Prostate gland (tissue), 2 donors: Measurements from ENCODE around the gene SYTL1. TPM values are rescaled to one million over a fixed set of nuclear protein-coding genes. Genes with fewer than 3 reads are reported as not detected.
A peak's percentile ranks its signal among the peaks of the same experiment; 100 is the strongest.

Experiments used
- DNase-seq: peaks from one replicate; pipeline ENCODE4 v3.0.0-alpha.2; 2019; ENCODE audit warnings: low spot score
- H3K27ac ChIP-seq, 2 donors: fragments of 200-600 bp; sonication (generic); 2 replicates each; pipeline ENCODE4 v1.5.1; 2017 to 2019
- H3K27me3 ChIP-seq: fragments of 200-600 bp; sonication (generic); replicated peaks from 2 replicates; pipeline ENCODE4 v1.5.1; 2019; ENCODE audit not compliant: insufficient read depth
- H3K36me3 ChIP-seq, 2 donors: fragments of 200-600 bp; sonication (generic); 1 replicate in 1 of 2; 2 replicates in 1 of 2; pipeline versions ENCODE4 v1.5.1 to v1.8.1; 2017 to 2019
- H3K4me1 ChIP-seq: fragments of 200-600 bp; sonication (generic); replicated peaks from 2 replicates; pipeline ENCODE4 v1.5.1; 2019
- H3K4me3 ChIP-seq, 2 donors: fragments of 200-600 bp; sonication (generic); 2 replicates each; pipeline ENCODE4 v1.5.1; 2017 to 2019
- H3K9me3 ChIP-seq: fragments of 200-600 bp; sonication (generic); 2 replicates; pipeline ENCODE4 v1.5.1; 2017
- POLR2A ChIP-seq: fragments of 450-650 bp; IDR thresholded peaks from one replicate; pipeline ENCODE4 v1.6.1; 2016; ENCODE audit warnings: antibody characterized with exemption, mild to moderate bottlenecking
- POLR2AphosphoS5 ChIP-seq: sonication (generic); formaldehyde crosslinking; IDR thresholded peaks from one replicate; pipeline ENCODE4 v1.6.1; 2017; ENCODE audit warnings: antibody characterized with exemption
- WGBS: methylation state at CpG from one replicate; pipeline ENCODE4 v1.1.5; 2018; 5-methylcytosine and 5-hydroxymethylcytosine counted together
- intact Hi-C: fragments of 100-400 bp; cut with DNase I; formaldehyde crosslinking; loops from one replicate; pipeline ENCODE4 v1.14.2; 2022
- total RNA-seq, 2 donors: library from RNA; depleted of rRNA; stranded (reverse); fragments of >200 nt; gene quantifications; one replicate each; pipeline ENCODE4 v1.1.0, GENCODE V29; 2016
- TF ChIP-seq, protein P1 (sequence below), 4 experiments: fragments of 200-600 bp in 2 of 4; fragments of 450-650 bp in 2 of 4; sonication (generic) in 2 of 4; IDR thresholded peaks; 1 replicate in 3 of 4; 2 replicates in 1 of 4; pipeline ENCODE4 v1.5.1; 2016 to 2019; ENCODE audit warnings: antibody characterized with exemption in 4 of 4, mild to moderate bottlenecking in 2 of 4, moderate library complexity in 2 of 4

The SYTL1 gene
- total RNA-seq, 2 donors from 2014 or later, result 94.7 to 217 TPM

DNA sequence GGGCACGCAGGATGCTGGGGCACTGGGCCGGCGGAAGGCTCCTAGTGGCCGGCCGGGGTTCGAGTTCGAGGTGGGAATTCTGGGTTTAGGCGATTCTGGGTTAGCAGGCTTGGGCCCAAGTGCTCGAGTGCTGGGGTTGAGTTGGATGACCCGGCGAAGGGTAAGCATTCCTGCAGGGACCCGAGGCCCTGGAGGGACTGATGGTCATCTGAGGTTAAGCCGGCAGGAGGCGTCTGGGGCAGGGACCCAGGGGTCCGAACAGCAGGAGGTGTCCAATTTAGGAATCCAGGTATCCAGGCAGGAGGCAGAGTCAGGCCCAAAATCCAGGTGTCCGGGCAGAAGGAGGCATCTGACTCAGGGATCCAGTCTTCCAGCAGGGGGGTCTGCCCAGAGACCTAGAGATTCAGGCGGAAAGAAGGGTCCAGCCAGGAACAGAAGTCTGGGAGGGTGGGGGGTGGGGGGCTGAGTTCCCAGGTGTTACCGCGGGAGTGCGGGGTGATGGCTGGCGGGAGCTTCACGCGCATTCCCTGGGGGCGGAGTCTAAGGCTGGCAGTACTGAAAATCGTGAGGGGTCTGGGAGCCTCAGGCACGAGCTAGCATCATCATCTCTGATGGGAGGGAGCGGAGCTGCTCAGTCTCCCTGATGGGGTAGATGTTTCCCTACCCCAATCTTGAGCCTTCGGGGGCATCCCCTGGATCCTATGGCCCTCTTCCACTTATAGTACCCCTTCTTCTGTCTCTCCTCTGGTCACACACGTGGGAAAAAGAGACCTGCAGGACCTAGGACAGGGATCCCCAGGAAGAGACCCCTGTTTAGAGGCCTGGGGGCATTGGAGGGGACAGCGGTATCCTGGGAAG, 51.2 kb downstream of the SYTL1 start:
- H3K4me1 ChIP-seq, result peaks cover 14% of the 10 kb centered on the region
- H3K4me3 ChIP-seq, result peak overlapping the region; percentile 21 to 40
- TF ChIP-seq POLR2A (no peak), POLR2AphosphoS5 (no peak)
- TF ChIP-seq, protein P1, sequence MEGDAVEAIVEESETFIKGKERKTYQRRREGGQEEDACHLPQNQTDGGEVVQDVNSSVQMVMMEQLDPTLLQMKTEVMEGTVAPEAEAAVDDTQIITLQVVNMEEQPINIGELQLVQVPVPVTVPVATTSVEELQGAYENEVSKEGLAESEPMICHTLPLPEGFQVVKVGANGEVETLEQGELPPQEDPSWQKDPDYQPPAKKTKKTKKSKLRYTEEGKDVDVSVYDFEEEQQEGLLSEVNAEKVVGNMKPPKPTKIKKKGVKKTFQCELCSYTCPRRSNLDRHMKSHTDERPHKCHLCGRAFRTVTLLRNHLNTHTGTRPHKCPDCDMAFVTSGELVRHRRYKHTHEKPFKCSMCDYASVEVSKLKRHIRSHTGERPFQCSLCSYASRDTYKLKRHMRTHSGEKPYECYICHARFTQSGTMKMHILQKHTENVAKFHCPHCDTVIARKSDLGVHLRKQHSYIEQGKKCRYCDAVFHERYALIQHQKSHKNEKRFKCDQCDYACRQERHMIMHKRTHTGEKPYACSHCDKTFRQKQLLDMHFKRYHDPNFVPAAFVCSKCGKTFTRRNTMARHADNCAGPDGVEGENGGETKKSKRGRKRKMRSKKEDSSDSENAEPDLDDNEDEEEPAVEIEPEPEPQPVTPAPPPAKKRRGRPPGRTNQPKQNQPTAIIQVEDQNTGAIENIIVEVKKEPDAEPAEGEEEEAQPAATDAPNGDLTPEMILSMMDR (IDR thresholded peaks at IDR 0.05), result no peak
- DNase-seq, result no peak
- peak overlapping the region in 1 of 2 donors; percentile 63 for H3K27ac ChIP-seq
- no peaks in the 10 kb centered on the region for H3K36me3 ChIP-seq
- 37% methylated on average over 30 of the region's 30 CpGs for WGBS
- intact Hi-C loops, result loop anchor here (5.0 to 10.0 kb wide), 2 partner anchors 269 to 348 kb away; no protein-coding TSS in a partner anchor
- H3K27me3 ChIP-seq, result no peaks in the 10 kb centered on the region
- H3K9me3 ChIP-seq, result no peaks in the 10 kb centered on the region

DNA sequence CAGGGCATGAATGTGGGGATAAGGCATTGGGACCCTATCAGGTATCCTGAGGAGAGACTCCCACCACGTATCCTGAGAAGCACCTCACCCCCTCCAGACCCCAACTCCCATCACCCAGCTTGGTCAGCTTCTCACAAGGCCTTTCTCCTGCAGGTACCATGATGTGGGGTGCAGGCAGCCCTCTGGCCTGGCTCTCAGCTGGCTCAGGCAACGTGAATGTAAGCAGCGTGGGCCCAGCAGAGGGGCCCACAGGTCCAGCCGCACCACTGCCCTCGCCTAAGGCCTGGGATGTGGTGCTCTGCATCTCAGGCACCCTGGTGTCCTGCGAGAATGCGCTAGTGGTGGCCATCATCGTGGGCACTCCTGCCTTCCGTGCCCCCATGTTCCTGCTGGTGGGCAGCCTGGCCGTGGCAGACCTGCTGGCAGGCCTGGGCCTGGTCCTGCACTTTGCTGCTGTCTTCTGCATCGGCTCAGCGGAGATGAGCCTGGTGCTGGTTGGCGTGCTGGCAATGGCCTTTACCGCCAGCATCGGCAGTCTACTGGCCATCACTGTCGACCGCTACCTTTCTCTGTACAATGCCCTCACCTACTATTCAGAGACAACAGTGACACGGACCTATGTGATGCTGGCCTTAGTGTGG, 51.9 kb downstream of the SYTL1 start:
- peaks cover 14% of the 10 kb centered on the region for H3K4me1 ChIP-seq
- DNase-seq, result no peak
- intact Hi-C loops, result loop anchor here (2.0 to 10.0 kb wide), 3 partner anchors 93 to 349 kb away; no protein-coding TSS in a partner anchor
- H3K4me3 ChIP-seq, result no peak overlapping the region
- 91% methylated on average over 18 of the region's 18 CpGs for WGBS
- H3K27ac ChIP-seq, result no peak overlapping the region
- TF ChIP-seq POLR2A, result no peak
- no peak for TF ChIP-seq POLR2AphosphoS5
- TF ChIP-seq, protein P1 (IDR thresholded peaks at IDR 0.05), result no peak
- no peaks in the 10 kb centered on the region for H3K9me3 ChIP-seq
- no peaks in the 10 kb centered on the region for H3K36me3 ChIP-seq
- H3K27me3 ChIP-seq, result no peaks in the 10 kb centered on the region

DNA sequence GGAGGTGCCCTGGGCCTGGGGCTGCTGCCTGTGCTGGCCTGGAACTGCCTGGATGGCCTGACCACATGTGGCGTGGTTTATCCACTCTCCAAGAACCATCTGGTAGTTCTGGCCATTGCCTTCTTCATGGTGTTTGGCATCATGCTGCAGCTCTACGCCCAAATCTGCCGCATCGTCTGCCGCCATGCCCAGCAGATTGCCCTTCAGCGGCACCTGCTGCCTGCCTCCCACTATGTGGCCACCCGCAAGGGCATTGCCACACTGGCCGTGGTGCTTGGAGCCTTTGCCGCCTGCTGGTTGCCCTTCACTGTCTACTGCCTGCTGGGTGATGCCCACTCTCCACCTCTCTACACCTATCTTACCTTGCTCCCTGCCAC, 52.4 kb downstream of the SYTL1 start:
- no peak for DNase-seq
- Histone ChIP-seq H3K4me1 (peaks cover 14% of the 10 kb centered on the region), H3K36me3 (no peaks in the 10 kb centered on the region), H3K27me3 (no peaks in the 10 kb centered on the region), H3K27ac (no peak overlapping the region), H3K4me3 (no peak overlapping the region), H3K9me3 (no peaks in the 10 kb centered on the region)
- intact Hi-C loops, result loop anchor here (2.0 to 10.0 kb wide), 3 partner anchors 93 to 349 kb away; no protein-coding TSS in a partner anchor
- WGBS, result 91% methylated on average over 9 of the region's 9 CpGs
- no peak for TF ChIP-seq POLR2A
- TF ChIP-seq, protein P1 (IDR thresholded peaks at IDR 0.05), result no peak
- TF ChIP-seq POLR2AphosphoS5, result no peak

DNA sequence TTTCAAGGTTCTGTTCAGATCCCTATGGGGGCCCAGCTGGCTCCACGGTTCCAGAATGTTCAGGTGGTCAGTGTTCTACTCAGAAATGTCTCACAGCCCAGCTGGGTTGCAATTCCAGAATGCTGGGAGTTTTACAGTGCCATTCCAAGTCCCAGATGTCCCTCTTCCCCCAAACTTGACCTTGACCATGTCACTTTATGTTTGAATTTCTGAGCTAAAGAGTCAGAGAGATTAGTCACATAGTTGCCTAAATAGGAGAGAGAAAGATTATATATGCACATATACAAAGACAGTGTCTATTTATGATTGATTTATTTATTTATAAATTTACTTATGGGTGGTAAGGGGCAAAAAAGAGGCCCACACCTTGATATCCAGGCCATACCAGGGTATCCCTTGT, 53.1 kb downstream of the SYTL1 start:
- TF ChIP-seq, protein P1 (IDR thresholded peaks at IDR 0.05), result no peak
- no peak for TF ChIP-seq POLR2AphosphoS5
- TF ChIP-seq POLR2A, result no peak
- H3K27me3 ChIP-seq, result no peaks in the 10 kb centered on the region
- H3K9me3 ChIP-seq, result no peaks in the 10 kb centered on the region
- no peak overlapping the region for H3K4me3 ChIP-seq
- no peaks in the 10 kb centered on the region for H3K36me3 ChIP-seq
- peaks cover 14% of the 10 kb centered on the region for H3K4me1 ChIP-seq
- intact Hi-C loops, result loop anchor here (2.0 to 10.0 kb wide), 3 partner anchors 94 to 350 kb away; no protein-coding TSS in a partner anchor
- no peak overlapping the region for H3K27ac ChIP-seq
- DNase-seq, result no peak
- WGBS, result 77% methylated on average over 1 of the region's 1 CpG
